Measurements from ENCODE around the gene ATXN2.

DNA sequence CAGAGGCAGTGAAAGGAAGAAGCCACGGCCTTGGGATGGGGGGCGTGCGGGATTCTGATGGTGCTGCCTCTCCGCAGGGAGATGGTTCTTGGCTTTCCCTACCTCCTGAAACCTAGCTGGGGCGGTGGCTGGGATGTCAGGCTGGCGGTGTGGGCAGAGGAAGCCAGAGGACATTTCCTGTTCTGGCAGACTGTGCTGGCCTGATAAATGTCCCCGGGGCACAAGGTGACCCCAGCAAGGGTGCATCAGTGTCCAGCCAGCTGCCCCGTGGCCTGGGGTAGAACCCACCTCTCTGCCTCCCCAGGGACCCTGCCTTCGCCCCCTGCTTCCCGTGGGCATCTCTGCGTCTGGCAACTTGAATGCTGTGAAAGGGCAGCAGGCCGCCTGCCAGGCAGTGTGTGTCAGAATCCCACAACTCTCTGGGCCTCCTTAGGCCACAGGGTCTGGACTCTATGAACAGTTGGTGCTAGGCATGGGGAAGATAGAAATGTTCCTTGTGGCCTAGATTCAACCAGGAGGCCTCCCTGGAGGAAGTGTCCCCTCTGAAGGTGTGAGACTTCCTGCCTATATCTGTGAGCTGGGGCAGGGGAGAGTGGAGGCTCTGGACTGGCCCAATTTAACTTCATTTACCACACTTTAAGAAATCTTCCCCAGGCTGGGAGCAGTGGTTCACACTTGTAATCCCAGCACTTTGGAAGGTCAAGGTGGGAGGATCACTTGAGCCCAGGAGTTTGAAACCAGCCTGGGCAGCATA lies 188.5 kb downstream of the ATXN2 start:
- TF ChIP-seq EZH2phosphoT487 (IDR thresholded peaks at IDR 0.05; ENCODE audit: insufficient read depth, low read depth) (no peak), EZH2 (IDR thresholded peaks at IDR 0.05; ENCODE audit: insufficient read depth, poor library complexity, severe bottlenecking) (no peak)
